AG04450 (cell line): Measurements from ENCODE around the gene ZMYM1. TPM values are rescaled to one million over a fixed set of nuclear protein-coding genes. Genes with fewer than 3 reads are reported as not detected.
"Not testable (repeated sequence)": the region's sequence is repeated elsewhere in the genome, so short reads cannot be mapped to it uniquely, and the experiment has no call there.

ENCODE experiments used
- CTCF ChIA-PET: fragments of 300-600, 350-600 bp; formaldehyde crosslinking; extraction: SDS; loops from one replicate; lab custom pipeline; 2022; ENCODE audit warnings: antibody characterized with exemption, inconsistent platforms; lab: Charles Lee
- POLR2A ChIA-PET: fragments of 350-600 bp; formaldehyde crosslinking; extraction: SDS; loops from one replicate; lab custom pipeline; 2021; ENCODE audit warnings: antibody characterized with exemption, inconsistent platforms; lab: Yijun Ruan, JAX
- DNase-seq: peaks from one replicate; pipeline ENCODE4 v3.0.0-alpha.2; 2011; ENCODE audit warnings: low read depth, low spot score
- H3K27ac ChIP-seq: one replicate; pipeline ENCODE4 v1.5.1; 2012; ENCODE audit warnings: low read depth, low read length, control low read depth
- H3K27me3 ChIP-seq: one replicate; pipeline ENCODE4 v1.6.0; 2012; ENCODE audit warnings: low read length; ENCODE audit not compliant: control insufficient read depth, insufficient read depth
- H3K4me3 ChIP-seq: 2 replicates; pipeline ENCODE4 v1.5.1; 2011; ENCODE audit warnings: mild to moderate bottlenecking, low read depth, low read length, control low read depth
- H3K9me3 ChIP-seq: 2 replicates; pipeline ENCODE4 v1.5.1; 2012; ENCODE audit warnings: low read length; ENCODE audit not compliant: control insufficient read depth, insufficient read depth
- CTCF ChIP-seq: IDR thresholded peaks from 2 replicates; pipeline ENCODE4 v1.5.1; 2011; ENCODE audit warnings: low read depth, low read length, control low read depth, inconsistent platforms
- polyA plus RNA-seq: library from polyadenylated mRNA; depleted of rRNA; stranded (reverse); fragments of >200 nt; gene quantifications from 2 replicates; pipeline ENCODE4 v1.2.3, GENCODE V29; 2011

ZMYM1 gene
- polyA plus RNA-seq, 1 experiment = 12.9 TPM

- Histone ChIP-seq H3K4me3 (peak overlapping the region; percentile 48), H3K9me3 (peaks cover under 1% of the 10 kb centered on the region), H3K27ac (no peak overlapping the region), H3K27me3 (no peaks in the 10 kb centered on the region)
- CTCF ChIA-PET = no interaction called here
- no peak for TF ChIP-seq CTCF
- no peak for DNase-seq
- POLR2A ChIA-PET = interaction anchor here (0.6 kb wide), 1 partner anchor 521 kb away, joined by 8 read pairs; no protein-coding TSS in a partner anchor
These were observed 41.4 kb downstream of the ZMYM1 start for GRCh38 chr1:35120458-35121133.

- Histone ChIP-seq H3K27me3 (no peaks in the 10 kb centered on the region), H3K27ac (no peak overlapping the region), H3K9me3 (peaks cover 9% of the 10 kb centered on the region), H3K4me3 (no peak overlapping the region)
- TF ChIP-seq CTCF = no peak
- ChIA-PET CTCF (no interaction called here), POLR2A (no interaction called here)
- no peak for DNase-seq
These were observed 43.1 kb downstream of the ZMYM1 start for GRCh38 chr1:35122311-35122710.

GRCh38 chr1:35126546-35126945 lies 47.4 kb downstream of the ZMYM1 start:
- Histone ChIP-seq H3K9me3 (peaks cover 9% of the 10 kb centered on the region), H3K4me3 (no peak overlapping the region), H3K27me3 (no peaks in the 10 kb centered on the region), H3K27ac (no peak overlapping the region)
- DNase-seq = no peak
- ChIA-PET CTCF (interaction anchor here (1.2 kb wide), 1 partner anchor 76 kb away, joined by 3 read pairs; no protein-coding TSS in a partner anchor), POLR2A (no interaction called here)
- TF ChIP-seq CTCF = no peak

GRCh38 chr1:35129080-35129479 lies 49.9 kb downstream of the ZMYM1 start:
- ChIA-PET POLR2A (no interaction called here), CTCF (interaction anchor here (0.7 kb wide), 1 partner anchor 199 kb away, joined by 5 read pairs; no protein-coding TSS in a partner anchor)
- no peaks in the 10 kb centered on the region for H3K27me3 ChIP-seq
- peaks cover 9% of the 10 kb centered on the region for H3K9me3 ChIP-seq
- no peak for TF ChIP-seq CTCF
- no peak overlapping the region for H3K27ac ChIP-seq
- no peak for DNase-seq
- H3K4me3 ChIP-seq = no peak overlapping the region

- no peak for TF ChIP-seq CTCF
- CTCF ChIA-PET = no interaction called here
- Histone ChIP-seq H3K4me3 (no peak overlapping the region), H3K27ac (no peak overlapping the region), H3K27me3 (no peaks in the 10 kb centered on the region), H3K9me3 (no peaks in the 10 kb centered on the region)
- DNase-seq = no peak
- POLR2A ChIA-PET = no interaction called here
These were observed 57.6 kb downstream of the ZMYM1 start for GRCh38 chr1:35136780-35137179.

GRCh38 chr1:35137590-35137989 lies 58.4 kb downstream of the ZMYM1 start:
- H3K27ac ChIP-seq, POLR2A ChIA-PET, H3K9me3 ChIP-seq, H3K27me3 ChIP-seq, DNase-seq, CTCF ChIA-PET, H3K4me3 ChIP-seq: not testable (repeated sequence)

GRCh38 chr1:35142294-35142693 lies 63.1 kb downstream of the ZMYM1 start:
- DNase-seq, H3K9me3 ChIP-seq, H3K27ac ChIP-seq, H3K27me3 ChIP-seq, H3K4me3 ChIP-seq: not testable (repeated sequence)
- CTCF ChIA-PET = interaction anchor here (0.6 to 1.0 kb wide), 2 partner anchors 13 to 60 kb away, joined by 3 read pairs; no protein-coding TSS in a partner anchor
- POLR2A ChIA-PET = interaction anchor here (1.0 kb wide), 1 partner anchor 30 kb away, joined by 5 read pairs; no protein-coding TSS in a partner anchor
